ENCODE data around the gene MRPL14.
"Not testable (repeated sequence)": the region's sequence is repeated elsewhere in the genome, so short reads cannot be mapped to it uniquely, and the experiment has no call there.

Gene MRPL14

DNA sequence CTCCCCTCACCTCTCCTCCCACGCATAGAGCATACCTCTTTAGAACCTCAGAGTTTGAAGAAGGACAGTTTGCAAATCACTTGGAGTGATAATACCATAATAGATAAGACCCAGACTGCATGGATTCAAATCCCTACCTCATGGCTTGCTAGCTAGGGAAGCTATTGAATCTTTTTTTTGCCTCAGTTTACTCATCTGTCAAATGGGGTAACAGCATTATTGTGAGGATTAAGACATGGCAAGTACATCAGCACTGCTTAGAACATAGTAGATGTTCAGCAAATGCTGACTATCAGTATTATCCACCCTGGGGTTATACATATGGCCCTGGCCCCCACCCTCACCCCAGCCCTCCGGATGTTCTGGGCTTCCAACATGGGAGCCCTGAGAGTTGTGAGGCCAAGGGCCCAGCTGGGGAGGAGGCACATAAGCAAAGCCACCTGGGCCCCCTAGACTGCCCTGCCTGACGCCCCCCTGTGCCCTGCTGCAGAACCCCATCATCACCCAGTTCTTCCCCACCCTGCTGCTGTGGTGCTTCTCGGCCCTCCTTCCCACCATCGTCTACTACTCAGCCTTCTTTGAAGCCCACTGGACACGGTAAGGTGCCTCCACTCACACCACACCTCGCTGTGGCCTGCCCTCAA, 22.2 kb upstream of the MRPL14 start:
- DNase-seq (ENCODE audit: low spot score) = no peak

DNA sequence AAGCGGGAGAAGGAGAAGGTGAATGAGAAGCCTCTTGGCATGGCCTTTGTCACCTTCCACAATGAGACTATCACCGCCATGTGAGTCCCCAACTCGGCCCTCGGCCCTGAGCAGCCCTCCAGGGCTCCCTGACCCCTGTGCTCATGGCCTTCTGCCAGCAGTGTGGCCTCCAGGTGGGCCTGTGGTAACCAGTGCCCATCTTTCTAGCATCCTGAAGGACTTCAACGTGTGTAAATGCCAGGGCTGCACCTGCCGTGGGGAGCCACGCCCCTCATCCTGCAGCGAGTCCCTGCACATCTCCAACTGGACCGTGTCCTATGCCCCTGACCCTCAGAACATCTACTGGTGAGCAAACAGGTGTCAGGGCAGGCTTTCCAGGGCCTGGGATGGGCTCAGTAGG, 21.1 kb upstream of the MRPL14 start:
- DNase-seq (ENCODE audit: low spot score) = no peak

DNA sequence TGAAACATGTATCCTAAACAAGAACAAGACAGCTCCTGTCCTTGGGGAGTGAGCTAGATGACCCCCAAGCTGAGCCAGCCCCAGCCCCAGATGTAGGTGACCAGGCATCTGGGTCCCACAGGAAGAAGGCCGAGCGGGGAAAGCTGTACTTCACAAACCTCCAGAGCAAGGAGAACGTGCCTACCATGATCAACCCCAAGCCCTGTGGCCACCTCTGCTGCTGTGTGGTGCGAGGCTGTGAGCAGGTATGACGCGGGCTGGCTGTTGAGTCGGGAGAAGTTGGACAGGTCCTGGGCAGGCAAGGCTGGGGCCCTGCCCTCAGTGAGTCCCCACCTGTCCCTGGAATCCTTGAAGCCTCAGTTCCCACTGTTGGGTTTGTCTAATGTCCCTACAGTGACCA, 20.0 kb upstream of the MRPL14 start:
- no peak for DNase-seq (ENCODE audit: low spot score)

DNA sequence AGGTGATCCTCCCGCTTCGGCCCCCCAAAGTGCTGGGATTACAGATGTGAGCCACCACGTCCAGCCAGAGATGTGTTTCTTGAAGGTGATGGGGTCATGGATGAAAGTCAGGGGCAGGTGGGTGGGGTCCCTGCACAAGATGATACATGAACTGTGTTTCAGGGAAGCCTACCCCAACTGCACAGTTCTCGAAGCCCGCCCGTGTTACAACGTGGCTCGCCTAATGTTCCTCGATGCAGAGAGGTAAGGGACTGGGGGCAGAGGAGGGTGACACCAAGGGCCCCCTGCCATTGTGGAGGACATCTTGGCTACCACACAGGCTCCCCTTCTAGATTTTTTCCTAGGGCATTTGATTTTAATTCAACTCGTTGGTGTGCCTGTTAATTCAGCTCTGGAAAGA, 19.4 kb upstream of the MRPL14 start:
- DNase-seq (ENCODE audit: low spot score) = no peak

DNA sequence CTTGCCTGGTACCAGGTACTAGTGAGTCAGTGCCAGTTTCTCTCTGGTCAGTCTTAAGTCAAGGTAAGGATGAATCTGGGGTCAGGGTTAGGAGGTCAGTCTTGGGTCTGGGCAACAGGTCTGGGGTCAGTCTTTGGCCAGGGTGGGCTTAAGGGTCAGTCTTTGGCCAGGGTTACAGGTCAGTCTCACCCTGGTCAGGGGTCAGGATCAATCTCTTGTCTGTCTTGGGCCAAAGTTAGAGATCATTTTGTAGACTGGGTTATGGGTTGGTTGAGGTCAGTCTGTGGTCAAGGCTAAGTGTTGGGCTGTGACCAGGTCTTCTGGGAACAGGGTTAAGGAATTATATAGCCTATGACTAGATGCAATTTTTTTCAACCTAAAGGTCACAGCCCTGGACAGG, 18.6 kb upstream of the MRPL14 start:
- no peak for DNase-seq (ENCODE audit: low spot score)

DNA sequence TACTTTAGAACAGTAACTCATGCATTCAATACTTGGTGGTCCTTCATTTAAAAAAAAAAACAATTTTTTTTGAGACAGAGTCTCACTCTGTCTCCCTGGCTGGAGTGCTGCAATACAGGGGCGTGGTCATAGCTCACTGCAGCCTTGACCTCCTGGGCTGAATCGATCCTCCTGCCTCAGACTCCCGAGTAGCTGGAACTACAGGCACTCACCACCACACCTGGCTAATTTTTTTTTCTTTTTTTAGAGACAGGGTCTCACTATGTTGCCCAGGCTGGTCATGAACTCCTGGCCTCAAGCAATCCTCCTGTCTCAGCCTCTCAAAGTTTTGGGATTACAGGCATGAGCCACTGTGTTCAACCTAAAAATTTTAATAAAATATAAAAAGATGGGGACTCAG, 17.3 kb upstream of the MRPL14 start:
- not testable (repeated sequence) for DNase-seq (ENCODE audit: low spot score)

DNA sequence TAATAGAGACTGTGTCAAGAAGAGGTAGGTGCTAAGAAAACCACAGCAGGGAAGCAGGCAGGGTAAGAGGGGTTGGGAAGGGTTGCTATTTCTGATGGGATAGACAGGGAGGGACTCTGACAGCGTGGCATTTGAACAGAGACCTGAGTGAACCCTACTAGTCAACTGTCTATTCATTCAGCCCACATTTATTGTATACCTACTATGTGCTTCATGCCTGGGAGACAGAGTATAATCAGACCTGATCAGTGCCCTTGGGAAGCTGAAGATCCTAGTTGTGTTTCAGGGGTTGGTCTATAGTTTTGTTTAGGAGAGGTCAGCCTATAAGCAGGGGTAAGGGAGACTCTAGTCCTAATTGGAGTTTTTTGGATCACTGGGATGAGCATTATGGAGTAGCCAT, 16.5 kb upstream of the MRPL14 start:
- no peak for DNase-seq (ENCODE audit: low spot score)

DNA sequence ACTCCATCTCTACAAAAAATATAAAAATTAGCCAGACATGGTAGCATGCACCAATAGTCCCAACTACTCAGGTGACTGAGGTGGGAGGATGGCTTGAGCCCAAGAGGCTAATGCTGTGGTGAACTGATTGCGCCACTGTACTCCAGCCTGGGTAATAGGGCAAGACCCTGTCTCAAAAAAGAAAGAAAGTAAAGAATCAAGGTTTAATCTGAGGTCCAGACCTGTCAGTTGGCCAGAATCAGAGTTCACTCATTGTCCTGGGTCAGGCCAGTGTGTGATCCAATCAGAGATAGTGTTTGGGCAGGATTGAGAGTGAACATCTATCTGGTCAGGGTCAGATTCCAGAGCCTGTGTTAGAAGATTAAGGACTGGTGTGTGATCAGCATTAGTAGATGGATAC, 15.6 kb upstream of the MRPL14 start:
- DNase-seq (ENCODE audit: low spot score) = no peak

DNA sequence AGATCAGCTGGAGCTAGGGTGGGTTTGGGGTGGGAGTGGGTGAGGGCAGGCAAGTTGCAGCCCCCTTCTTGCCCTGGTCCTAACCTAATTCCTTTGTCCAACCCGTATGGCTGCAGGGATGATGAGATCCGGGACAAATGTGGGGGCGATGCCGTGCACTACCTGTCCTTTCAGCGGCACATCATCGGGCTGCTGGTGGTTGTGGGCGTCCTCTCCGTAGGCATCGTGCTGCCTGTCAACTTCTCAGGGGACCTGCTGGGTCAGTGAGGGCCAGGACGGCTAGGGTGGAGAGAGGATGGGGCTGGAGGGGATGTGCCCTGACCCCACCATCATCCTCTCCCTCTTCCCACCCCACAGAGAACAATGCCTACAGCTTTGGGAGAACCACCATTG, 12.1 kb upstream of the MRPL14 start:
- no peak for DNase-seq (ENCODE audit: low spot score)

DNA sequence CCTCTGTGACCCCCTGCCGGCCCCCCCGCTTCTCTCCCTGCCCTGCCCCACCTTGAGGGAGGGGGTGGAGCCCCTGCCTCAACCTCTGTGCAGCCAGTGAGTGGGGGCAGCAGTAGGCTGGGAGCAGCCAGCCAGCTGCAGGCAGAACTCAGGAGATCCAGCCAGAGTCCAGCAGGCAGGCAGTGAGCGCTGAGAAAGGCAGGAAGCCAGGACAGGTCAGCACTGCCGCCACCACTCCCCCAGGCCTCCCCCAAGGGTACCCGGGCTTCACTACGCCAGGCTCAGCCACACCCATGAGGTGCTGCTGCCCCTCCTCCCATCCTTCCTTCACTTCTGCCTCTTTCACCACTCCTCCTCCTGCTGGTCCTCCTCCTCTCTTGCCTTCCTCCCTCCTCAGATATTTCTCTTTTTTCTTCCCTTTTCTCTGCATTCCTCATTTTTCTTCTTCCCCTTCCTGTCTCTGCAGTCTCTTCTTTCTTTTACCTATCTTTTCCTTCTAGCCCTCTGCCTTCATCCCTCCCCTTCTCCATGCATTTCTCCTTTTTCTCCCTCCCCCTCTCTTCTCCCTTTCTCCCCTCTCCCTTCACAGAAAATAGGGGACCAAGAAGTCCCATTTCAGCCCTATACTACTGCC, 11.6 kb upstream of the MRPL14 start:
- DNase-seq (ENCODE audit: low spot score) = no peak

DNA sequence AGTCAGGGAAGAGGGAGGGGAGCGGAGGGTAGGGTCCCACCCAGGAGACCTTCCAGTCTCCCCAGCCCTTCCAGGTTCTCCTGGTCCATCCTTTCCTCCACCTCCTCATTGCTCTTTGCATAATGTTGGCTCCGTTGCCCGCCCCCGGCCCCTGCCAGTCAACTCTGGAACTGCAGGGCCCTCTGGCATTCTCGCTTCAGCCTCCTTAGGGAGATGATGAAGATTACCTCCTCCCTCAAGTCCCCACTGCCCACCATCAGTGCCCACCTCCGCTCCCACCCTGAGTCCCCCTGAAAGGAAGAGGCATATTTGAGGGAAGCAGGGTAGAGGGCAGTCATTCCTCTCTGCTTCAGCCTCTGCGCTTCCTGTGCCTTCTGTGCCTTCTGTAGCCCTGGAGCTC, 8.6 kb upstream of the MRPL14 start:
- DNase-seq (ENCODE audit: low spot score) = no peak

DNA sequence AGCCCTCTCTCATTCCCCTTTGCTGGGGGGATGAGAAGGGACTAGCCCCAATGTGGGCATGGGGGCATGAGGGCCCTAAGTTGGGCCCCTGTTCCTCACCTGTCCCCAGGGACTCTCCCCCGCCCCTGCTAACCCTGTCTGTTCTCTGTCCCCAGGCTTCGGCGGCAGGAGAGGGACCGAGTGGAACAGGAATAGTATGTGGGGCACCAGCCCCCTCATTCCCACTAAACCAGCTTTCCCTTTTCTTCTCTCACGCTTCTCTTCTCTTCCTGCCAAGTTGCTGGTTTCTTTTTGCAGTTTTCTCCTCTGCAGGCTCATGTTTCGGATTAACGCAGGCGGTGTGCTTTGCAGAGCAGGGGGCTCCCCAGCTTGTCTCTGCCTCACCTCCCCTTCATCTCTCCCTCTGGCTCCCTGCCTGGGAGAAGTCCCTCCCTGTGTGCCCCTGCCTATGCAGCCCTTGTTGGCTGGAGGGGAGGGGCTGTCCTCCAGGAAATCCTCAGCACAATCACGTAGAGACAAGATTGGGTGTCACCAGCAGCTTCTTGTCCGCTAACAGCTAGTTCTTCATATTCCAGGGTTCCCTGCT, 8.0 kb upstream of the MRPL14 start:
- no peak for DNase-seq (ENCODE audit: low spot score)

DNA sequence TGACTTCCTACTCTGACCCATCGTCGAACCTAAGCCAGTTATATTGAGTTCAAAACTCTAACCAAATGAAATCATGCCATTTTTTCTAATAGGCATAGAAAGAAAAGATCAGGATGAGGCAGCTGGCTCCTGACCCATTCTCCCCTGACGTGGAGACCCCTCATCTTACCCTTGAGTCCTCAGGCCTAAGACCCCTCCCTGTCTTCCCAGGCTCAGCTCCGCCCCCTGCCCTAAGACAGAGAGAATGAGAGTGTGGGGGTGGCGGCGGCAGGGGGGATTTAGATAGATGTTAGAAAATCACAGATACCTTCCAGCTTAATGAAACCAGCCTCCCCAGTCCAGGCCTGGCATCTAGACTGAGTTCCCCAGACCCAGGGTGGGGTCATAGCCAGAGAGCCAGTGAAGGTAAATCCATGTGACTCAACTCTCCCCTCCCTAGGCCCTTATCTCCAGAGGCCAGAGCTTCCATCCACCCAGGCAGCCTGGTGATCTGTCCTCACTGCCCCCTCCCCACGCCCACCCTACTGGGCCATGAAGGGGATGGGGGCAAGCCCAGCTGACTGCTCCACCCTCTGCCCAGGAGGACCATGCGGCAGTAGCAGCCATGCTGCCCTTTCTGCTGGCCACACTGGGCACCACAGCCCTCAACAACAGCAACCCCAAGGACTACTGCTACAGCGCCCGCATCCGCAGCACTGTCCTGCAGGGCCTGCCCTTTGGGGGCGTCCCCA, 6.9 kb upstream of the MRPL14 start:
- DNase-seq (ENCODE audit: low spot score) = no peak

DNA sequence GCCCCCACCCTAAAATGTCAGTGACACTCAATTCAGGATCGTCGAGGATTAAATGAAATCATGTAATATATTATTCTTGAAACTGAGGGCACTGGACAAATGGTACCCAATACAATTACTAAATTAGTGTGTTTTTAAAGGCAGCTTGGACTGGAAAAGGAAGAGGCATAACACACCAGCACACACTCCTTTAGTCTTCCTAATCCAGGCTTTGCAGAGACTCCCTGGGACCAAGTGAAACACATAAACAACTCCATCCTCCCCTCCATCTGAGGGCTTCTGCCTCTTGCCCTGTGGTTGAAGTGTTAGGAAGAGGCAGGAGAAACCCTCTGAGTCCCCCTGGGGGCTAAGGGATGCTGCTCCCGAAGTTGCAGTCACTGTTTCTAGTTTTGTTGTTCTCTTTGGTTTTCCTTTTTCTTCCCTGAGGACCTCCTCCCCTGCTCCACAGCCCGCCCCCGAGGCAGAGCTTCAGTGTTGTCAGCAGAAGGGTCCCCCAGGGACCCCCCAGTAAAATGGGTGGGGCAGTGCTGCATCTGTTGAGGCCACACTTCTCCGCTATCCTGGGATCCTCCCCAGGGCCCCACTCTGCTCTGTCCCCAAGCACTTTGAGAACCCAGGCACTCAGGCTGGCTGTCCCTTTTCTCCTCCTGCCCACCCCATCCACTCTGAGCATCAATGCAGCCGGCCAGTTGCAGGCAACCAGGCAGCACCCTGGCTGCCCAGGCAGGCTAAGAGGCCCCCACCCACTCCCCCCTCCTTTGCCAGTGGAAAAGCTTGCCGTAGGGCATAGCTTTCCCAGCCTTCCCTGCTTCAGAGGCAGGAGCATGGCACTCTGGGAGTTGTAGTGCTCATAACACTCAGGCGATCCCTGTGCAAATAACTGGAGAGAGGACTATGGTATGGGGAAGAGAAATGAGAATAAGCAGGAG, 6.0 kb upstream of the MRPL14 start:
- peak; percentile 69 for DNase-seq (ENCODE audit: low spot score)

DNA sequence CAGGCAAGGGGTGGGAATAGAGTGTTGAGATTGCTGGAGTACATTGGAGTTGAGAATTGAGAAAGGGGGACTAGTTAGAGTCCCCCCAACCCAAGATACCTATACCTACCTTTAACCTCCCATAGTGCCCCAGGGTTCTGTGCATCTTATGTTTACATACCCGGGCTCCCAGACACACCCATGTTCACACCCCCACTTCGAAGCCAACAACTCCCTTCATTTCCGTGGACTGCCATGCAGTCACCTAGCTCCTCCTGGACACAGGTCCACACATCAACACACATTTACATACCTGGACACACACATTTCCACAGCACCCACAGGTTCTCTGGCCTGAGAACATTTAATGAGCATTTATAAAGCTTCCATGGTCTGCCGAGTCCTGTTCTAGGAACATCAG, 5.2 kb upstream of the MRPL14 start:
- DNase-seq (ENCODE audit: low spot score) = no peak

DNA sequence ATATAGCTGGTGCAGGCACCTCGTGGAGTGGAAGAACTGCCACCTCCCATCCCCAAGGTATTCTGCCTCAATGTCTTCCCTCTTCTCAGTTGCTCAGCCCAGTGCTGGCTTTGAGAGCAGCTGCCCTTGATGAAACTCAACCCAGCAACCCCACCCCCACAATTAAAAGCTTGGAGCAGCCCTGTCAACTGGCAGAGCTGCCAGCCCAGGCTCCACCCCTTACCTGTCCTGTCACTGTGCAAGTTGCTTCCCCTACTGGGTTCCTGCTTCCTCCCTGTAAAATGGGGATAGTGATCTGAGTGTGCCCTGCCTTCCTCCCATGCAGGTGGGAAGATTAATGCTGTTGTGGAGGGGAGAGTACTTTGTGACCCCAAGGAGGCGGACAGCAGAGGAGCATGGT, 4.6 kb upstream of the MRPL14 start:
- DNase-seq (ENCODE audit: low spot score) = no peak

DNA sequence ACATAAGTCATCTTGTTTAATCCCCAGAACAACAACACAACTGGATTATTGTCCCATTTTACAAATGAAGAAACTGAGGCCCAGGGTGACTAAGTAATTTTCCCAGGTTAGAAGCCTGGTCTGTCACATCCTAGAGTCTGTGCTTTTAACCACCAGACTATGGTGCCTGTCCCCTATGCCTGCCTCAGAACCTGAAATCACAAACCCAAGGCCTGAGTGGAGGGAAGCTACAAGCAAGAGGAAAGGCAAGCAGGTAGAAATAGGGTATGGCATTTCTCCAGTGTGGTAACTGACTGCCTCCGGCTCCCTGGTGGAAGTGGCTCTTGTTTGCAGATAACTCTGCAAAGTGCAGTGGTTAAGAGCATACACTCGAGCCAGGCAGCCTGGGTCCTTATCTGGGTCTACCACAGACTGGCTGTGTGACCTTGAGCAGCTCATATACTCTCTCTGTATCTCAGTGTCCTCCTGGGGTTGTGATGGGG, 2.6 kb upstream of the MRPL14 start:
- peak; percentile 46 for DNase-seq (ENCODE audit: low spot score)

DNA sequence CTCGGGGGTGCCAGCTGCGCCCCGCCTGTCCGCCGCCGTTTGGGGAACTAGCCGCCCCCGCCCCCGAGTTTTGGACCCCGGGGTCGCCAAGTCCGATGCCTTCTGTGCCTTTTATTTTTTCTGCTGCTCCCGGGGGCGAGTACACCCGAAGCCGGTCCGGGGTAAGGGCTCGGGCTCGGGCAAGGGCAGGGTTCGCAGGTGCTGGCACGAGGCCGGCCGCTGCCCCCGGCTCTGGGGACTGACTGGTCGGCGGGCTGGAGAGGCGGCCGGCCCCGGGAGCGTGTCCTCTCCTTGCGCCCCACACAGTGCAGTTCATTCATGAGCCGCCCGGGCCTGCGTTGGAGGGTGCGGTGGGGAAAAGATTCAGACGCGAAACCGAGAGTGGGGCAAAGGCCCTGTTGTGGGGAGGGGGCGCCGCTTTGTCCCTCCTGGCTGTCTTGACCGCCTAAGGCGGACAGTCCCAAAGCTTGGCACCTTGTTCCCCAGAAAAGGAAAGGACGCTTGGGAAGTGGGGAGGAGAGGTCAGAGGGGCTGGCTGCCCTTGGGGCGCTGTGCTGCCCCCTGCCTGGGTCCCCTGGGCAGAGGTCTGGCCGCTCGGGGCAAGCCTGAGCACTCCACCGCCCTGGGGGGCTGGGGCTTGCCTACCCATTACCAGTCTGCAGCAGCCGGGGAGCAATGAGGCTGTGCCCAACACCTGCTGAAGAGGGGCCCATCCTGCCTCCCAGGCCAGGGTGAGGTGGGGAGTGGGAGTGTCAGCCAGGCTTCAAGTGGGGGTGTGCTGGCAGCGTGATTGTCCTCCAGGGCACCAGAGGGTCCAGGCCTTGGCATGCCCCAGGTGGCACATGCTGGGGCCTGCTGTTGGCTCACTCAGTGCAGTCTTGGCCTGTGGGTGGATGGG, 1.0 kb upstream of the MRPL14 start:
- DNase-seq (ENCODE audit: low spot score) = peak; percentile 30

DNA sequence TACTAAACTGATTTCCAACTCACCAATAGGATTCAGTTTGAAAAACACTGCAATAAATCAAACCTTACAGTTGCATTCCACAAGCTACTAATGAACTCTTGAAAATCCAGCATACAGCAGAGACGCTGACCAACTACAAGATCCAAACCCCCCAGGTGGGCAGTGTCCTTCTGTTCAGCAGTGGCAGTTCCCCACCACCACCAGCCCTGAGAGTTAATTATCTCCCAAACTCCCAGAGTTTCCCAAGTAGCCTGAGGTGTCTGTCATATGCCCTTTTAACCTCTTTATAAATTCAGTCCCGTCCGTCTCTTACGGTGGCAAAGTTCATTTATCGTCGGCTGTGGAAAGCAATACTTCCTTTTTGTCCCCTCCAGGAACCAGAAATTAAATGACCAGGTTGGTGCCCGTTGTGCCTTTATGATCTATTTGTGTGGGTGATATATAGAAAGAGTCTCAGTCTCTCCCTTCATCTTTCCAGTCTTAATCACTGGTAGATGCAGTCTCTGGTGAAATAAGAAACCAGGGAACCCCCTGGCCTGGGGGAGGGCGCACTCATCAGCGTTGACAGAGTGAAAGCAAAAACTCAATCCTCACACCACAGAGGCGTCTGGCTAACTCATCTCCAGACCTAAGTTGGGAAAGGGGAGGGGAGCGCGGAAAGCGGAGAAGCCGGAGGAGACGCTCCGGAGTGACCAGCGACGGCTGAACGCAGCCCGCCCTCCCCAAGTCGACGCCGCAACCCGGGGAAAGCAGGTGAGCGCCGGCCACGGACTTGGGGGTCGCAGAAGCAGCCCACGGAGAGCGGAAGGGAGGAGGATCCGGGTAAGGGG, 717 bp downstream of the MRPL14 start:
- DNase-seq (ENCODE audit: low spot score) = peak; percentile 40

DNA sequence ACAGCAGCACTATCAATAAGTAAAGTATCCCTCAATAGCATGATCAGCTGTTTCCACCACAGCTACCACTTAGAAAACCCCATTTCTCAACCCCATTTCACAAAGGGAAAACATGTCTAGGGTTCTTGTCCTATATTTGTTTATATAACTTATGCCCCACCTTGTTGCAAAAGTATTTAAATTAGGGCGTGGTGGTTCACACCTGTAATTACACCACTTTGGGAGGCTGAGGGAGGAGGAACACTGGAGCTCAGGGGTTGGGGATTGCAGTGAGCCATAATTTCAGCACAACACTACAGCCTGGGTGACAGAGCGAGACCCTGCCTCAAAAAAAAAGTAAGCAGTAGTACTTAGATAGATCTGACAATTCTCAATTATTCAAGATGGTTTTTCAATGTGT, 3.7 kb downstream of the MRPL14 start:
- DNase-seq (ENCODE audit: low spot score) = no peak

All from HuH-7 (cell line).